ENCODE measurements around the gene GRK1. TPM values are rescaled to one million over a fixed set of nuclear protein-coding genes. Genes with fewer than 3 reads are reported as not detected.

Gene GRK1
- total and polyA plus RNA-seq, 2 of the 13 experiments (the other 11 are each of a cell fraction or from before 2014, with no cell fraction given): 0.07 to 0.12 TPM

GRCh38 chr13:113742445-113743120, 75.6 kb downstream of the GRK1 start (continued):
- TF ChIP-seq ZNF782 (CRISPR knock-in tag; IDR thresholded peaks at IDR 0.05; ENCODE audit: borderline replicate concordance) (no peak), ZNF383 (CRISPR knock-in tag; IDR thresholded peaks at IDR 0.05; ENCODE audit: borderline replicate concordance) (no peak), NBN (conservative IDR thresholded peaks at IDR 0.05) (no peak), KLF9 (CRISPR knock-in tag; IDR thresholded peaks at IDR 0.05; ENCODE audit: low read depth) (no peak), ZNF350 (CRISPR knock-in tag; IDR thresholded peaks at IDR 0.05; ENCODE audit: borderline replicate concordance, low read depth) (0 out of 2 replicates have a peak, but pooled peaks have one; percentile 16), YEATS4 (CRISPR knock-in tag; IDR thresholded peaks at IDR 0.05; ENCODE audit: borderline replicate concordance) (no peak), ZNF232 (CRISPR knock-in tag; IDR thresholded peaks at IDR 0.05; ENCODE audit: borderline replicate concordance) (no peak), NCOR1 (IDR thresholded peaks at IDR 0.05; ENCODE audit: borderline replicate concordance, low read length) (peak; percentile 27; the same call in 1 of the 2 replicates), ZNF776 (CRISPR knock-in tag; IDR thresholded peaks at IDR 0.05) (no peak), SNAPC2 (CRISPR knock-in tag; IDR thresholded peaks at IDR 0.05) (no peak), HMGA1 (CRISPR knock-in tag; conservative IDR thresholded peaks at IDR 0.05) (no peak), SP2 (CRISPR knock-in tag; IDR thresholded peaks at IDR 0.05) (no peak), MAFK (conservative IDR thresholded peaks at IDR 0.05 in 1 of 2, IDR thresholded peaks at IDR 0.05 in 1 of 2; ENCODE audit: low read length in 2 of 2) (no peak), ZNF781 (CRISPR knock-in tag; IDR thresholded peaks at IDR 0.05; ENCODE audit: borderline replicate concordance, not compliant biosample characterization) (no peak), ZZZ3 (CRISPR knock-in tag; IDR thresholded peaks at IDR 0.05; ENCODE audit: borderline replicate concordance) (no peak), YY1 (IDR thresholded peaks at IDR 0.05; ENCODE audit: insufficient read depth, insufficient replicate concordance, low read depth, low read length) (no peak), PCBP1 (IDR thresholded peaks at IDR 0.05; ENCODE audit: borderline replicate concordance, low read depth, low read length) (no peak), POGZ (CRISPR knock-in tag; IDR thresholded peaks at IDR 0.05) (no peak), ZNF598 (CRISPR knock-in tag; IDR thresholded peaks at IDR 0.05; ENCODE audit: borderline replicate concordance) (no peak), AGO2 (optimal IDR thresholded peaks at IDR 0.05; ENCODE audit: low read depth, low read length) (peak; percentile 29), HOXA3 (CRISPR knock-in tag; IDR thresholded peaks at IDR 0.05) (no peak), TBP (CRISPR knock-in tag; IDR thresholded peaks at IDR 0.05) (no peak), ZNF691 (CRISPR knock-in tag; IDR thresholded peaks at IDR 0.05; ENCODE audit: borderline replicate concordance, low read depth) (no peak)
- TF ChIP-seq, protein P1, sequence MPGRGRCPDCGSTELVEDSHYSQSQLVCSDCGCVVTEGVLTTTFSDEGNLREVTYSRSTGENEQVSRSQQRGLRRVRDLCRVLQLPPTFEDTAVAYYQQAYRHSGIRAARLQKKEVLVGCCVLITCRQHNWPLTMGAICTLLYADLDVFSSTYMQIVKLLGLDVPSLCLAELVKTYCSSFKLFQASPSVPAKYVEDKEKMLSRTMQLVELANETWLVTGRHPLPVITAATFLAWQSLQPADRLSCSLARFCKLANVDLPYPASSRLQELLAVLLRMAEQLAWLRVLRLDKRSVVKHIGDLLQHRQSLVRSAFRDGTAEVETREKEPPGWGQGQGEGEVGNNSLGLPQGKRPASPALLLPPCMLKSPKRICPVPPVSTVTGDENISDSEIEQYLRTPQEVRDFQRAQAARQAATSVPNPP (CRISPR knock-in tag; IDR thresholded peaks at IDR 0.05): no peak
- TF ChIP-seq, protein P2, sequence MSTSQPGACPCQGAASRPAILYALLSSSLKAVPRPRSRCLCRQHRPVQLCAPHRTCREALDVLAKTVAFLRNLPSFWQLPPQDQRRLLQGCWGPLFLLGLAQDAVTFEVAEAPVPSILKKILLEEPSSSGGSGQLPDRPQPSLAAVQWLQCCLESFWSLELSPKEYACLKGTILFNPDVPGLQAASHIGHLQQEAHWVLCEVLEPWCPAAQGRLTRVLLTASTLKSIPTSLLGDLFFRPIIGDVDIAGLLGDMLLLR (CRISPR knock-in tag; IDR thresholded peaks at IDR 0.05): 0 out of 2 replicates have a peak, but pooled peaks have one; percentile 19
- TF ChIP-seq, protein P3, sequence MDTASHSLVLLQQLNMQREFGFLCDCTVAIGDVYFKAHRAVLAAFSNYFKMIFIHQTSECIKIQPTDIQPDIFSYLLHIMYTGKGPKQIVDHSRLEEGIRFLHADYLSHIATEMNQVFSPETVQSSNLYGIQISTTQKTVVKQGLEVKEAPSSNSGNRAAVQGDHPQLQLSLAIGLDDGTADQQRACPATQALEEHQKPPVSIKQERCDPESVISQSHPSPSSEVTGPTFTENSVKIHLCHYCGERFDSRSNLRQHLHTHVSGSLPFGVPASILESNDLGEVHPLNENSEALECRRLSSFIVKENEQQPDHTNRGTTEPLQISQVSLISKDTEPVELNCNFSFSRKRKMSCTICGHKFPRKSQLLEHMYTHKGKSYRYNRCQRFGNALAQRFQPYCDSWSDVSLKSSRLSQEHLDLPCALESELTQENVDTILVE (CRISPR knock-in tag; IDR thresholded peaks at IDR 0.05): no peak
- TF ChIP-seq, protein P4, sequence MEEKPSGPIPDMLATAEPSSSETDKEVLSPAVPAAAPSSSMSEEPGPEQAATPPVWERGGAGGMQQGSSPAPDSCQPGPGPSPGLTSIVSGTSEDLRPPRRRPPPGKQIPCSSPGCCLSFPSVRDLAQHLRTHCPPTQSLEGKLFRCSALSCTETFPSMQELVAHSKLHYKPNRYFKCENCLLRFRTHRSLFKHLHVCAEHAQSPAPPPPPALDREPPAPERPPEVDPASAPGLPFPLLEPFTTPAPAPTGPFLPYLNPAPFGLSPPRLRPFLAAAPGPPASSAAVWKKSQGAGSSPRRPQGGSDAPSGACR (CRISPR knock-in tag; IDR thresholded peaks at IDR 0.05): 0 out of 2 replicates have a peak, but pooled peaks have one; percentile 74

Data from HepG2 (cell line).